HFFc6 (cell line): ENCODE data around the gene PCSK5. TPM values are rescaled to one million over a fixed set of nuclear protein-coding genes. Genes with fewer than 3 reads are reported as not detected.

ENCODE experiments used
- DNase-seq: peaks from one replicate; pipeline ENCODE4 v3.0.0-alpha.2; 2018
- H3K27ac Mint-ChIP-seq: 2 replicates; pipeline ENCODE4 v1.8.0; 2020; ENCODE audit warnings: mild to moderate bottlenecking, mixed read lengths
- H3K27me3 Mint-ChIP-seq: 2 replicates; pipeline ENCODE4 v1.8.0; 2021; ENCODE audit warnings: mild to moderate bottlenecking, moderate library complexity, mixed read lengths; ENCODE audit not compliant: insufficient read depth
- H3K36me3 Mint-ChIP-seq: 2 replicates; pipeline ENCODE4 v1.8.0; 2021; ENCODE audit warnings: low read depth, mixed read lengths
- H3K4me1 Mint-ChIP-seq: 2 replicates; pipeline ENCODE4 v1.8.0; 2020; ENCODE audit warnings: low read depth, mixed read lengths
- H3K4me3 Mint-ChIP-seq: 2 replicates; pipeline ENCODE4 v1.8.0; 2020; ENCODE audit warnings: mild to moderate bottlenecking, moderate library complexity, mixed read lengths
- H3K9me3 Mint-ChIP-seq: 2 replicates; pipeline ENCODE4 v1.8.0; 2020; ENCODE audit warnings: mild to moderate bottlenecking, mixed read lengths
- CTCF ChIP-seq: fragments of 200-600 bp; sonication (generic); IDR thresholded peaks from 2 replicates; pipeline ENCODE4 v1.5.0; 2021; ENCODE audit warnings: antibody characterized with exemption, mild to moderate bottlenecking
- total RNA-seq, 6 experiments: library from RNA; stranded (reverse); fragmentation: NEBNext Ultra II Directional; extraction: Animal tissue kit (Norgen Biotek cat#: 25700); gene quantifications; 2 replicates in 1 of 6; 3 replicates in 5 of 6; pipeline ENCODE4 v1.2.3, GENCODE V29; 2021

Gene PCSK5
- total RNA-seq, 6 experiments from 2014 or later: 0.18 to 0.36 (median 0.22) TPM

GRCh38 chr9:76403352-76403751, 512.9 kb downstream of the PCSK5 start:
- TF ChIP-seq CTCF: peak; percentile 82
- no peaks in the 10 kb centered on the region for H3K36me3 Mint-ChIP-seq
- H3K4me1 Mint-ChIP-seq: peaks cover 33% of the 10 kb centered on the region
- H3K9me3 Mint-ChIP-seq: no peaks in the 10 kb centered on the region
- 0 out of 2 replicates have a peak, but pooled peaks cover 2% of the 10 kb centered on the region for H3K27me3 Mint-ChIP-seq
- DNase-seq: peak; percentile 78
- H3K27ac Mint-ChIP-seq: peak overlapping the region; percentile 84
- H3K4me3 Mint-ChIP-seq: peak overlapping the region; percentile 85

- Mint-ChIP-seq H3K4me1 (peaks cover 33% of the 10 kb centered on the region), H3K27me3 (peaks cover 2% of the 10 kb centered on the region; the same call in 1 of the 2 replicates), H3K4me3 (no peak overlapping the region), H3K36me3 (no peaks in the 10 kb centered on the region), H3K27ac (no peak overlapping the region), H3K9me3 (no peaks in the 10 kb centered on the region)
- no peak for TF ChIP-seq CTCF
- no peak for DNase-seq
Observed at GRCh38 chr9:76404401-76404800, 513.9 kb downstream of the PCSK5 start.

GRCh38 chr9:76405340-76405739, 514.9 kb downstream of the PCSK5 start:
- no peak overlapping the region for H3K27ac Mint-ChIP-seq
- TF ChIP-seq CTCF: no peak
- no peaks in the 10 kb centered on the region for H3K36me3 Mint-ChIP-seq
- H3K27me3 Mint-ChIP-seq: peaks cover under 1% of the 10 kb centered on the region; the same call in 1 of the 2 replicates
- no peak for DNase-seq
- H3K4me1 Mint-ChIP-seq: peaks cover 30% of the 10 kb centered on the region
- no peak overlapping the region for H3K4me3 Mint-ChIP-seq
- no peaks in the 10 kb centered on the region for H3K9me3 Mint-ChIP-seq

- H3K4me3 Mint-ChIP-seq: no peak overlapping the region
- TF ChIP-seq CTCF: no peak
- H3K4me1 Mint-ChIP-seq: peaks cover 25% of the 10 kb centered on the region
- H3K36me3 Mint-ChIP-seq: no peaks in the 10 kb centered on the region
- H3K27ac Mint-ChIP-seq: no peak overlapping the region
- H3K27me3 Mint-ChIP-seq: no peaks in the 10 kb centered on the region; the same call in 1 of the 2 replicates
- no peaks in the 10 kb centered on the region for H3K9me3 Mint-ChIP-seq
- no peak for DNase-seq
Observed at GRCh38 chr9:76405868-76406267, 515.4 kb downstream of the PCSK5 start.
